Fibroblast of lung (primary cell): ENCODE data around the gene CDC42EP2. TPM values are rescaled to one million over a fixed set of nuclear protein-coding genes. Genes with fewer than 3 reads are reported as not detected.

Experiments
- DNase-seq, 2 donors: peaks; one replicate each; pipeline versions ENCODE4 v3.0.0 to v3.0.0-alpha.2; 2010; ENCODE audit warnings: low read depth in 2 of 2
- H2AFZ ChIP-seq: 2 replicates; pipeline ENCODE4 v1.5.1; 2012; ENCODE audit warnings: low read length, control low read depth, inconsistent platforms
- H3K27ac ChIP-seq: 2 replicates; pipeline ENCODE4 v1.5.1; 2011; ENCODE audit warnings: low read length, control low read depth; ENCODE audit not compliant: insufficient read depth
- H3K27me3 ChIP-seq: 2 replicates; pipeline ENCODE4 v1.5.1; 2011; ENCODE audit warnings: mild to moderate bottlenecking, low read length; ENCODE audit not compliant: control insufficient read depth, insufficient read depth
- H3K36me3 ChIP-seq: 2 replicates; pipeline ENCODE4 v1.5.1; 2011; ENCODE audit warnings: low read length; ENCODE audit not compliant: control insufficient read depth, insufficient read depth
- H3K4me1 ChIP-seq: 2 replicates; pipeline ENCODE4 v1.5.1; 2011; ENCODE audit warnings: low read length; ENCODE audit not compliant: control insufficient read depth, insufficient read depth; ENCODE audit errors: extremely low read depth
- H3K4me2 ChIP-seq: 2 replicates; pipeline ENCODE4 v1.5.1; 2011; ENCODE audit warnings: low read length, control low read depth; ENCODE audit not compliant: insufficient read depth; ENCODE audit errors: extremely low read depth
- H3K4me3 ChIP-seq, 4 experiments: fragments of 200-600 bp in 1 of 4; sonication (generic) in 1 of 4; replicated peaks in 1 of 4; 2 replicates each; pipeline ENCODE4 v1.5.1; 2011 to 2016; ENCODE audit warnings: low read length in 4 of 4, low read depth in 3 of 4, mild to moderate bottlenecking in 3 of 4, control low read depth in 2 of 4, inconsistent platforms in 1 of 4, mixed read lengths in 1 of 4; ENCODE audit not compliant: insufficient read depth in 1 of 4; ENCODE audit errors: control extremely low read depth in 1 of 4
- H3K79me2 ChIP-seq: 2 replicates; pipeline ENCODE4 v1.5.1; 2012; ENCODE audit warnings: mild to moderate bottlenecking, low read length, inconsistent platforms; ENCODE audit not compliant: control insufficient read depth, insufficient read depth
- H3K9ac ChIP-seq: 2 replicates; pipeline ENCODE4 v1.5.1; 2011; ENCODE audit warnings: mild to moderate bottlenecking, low read length, control low read depth; ENCODE audit not compliant: insufficient read depth
- H3K9me3 ChIP-seq: 2 replicates; pipeline ENCODE4 v1.5.1; 2012; ENCODE audit warnings: low read depth, low read length; ENCODE audit not compliant: control insufficient read depth, insufficient read depth
- H4K20me1 ChIP-seq: 2 replicates; pipeline ENCODE4 v1.5.1; 2011; ENCODE audit warnings: low read length; ENCODE audit not compliant: control insufficient read depth, insufficient read depth; ENCODE audit errors: extremely low read depth
- CTCF ChIP-seq, 2 donors: IDR thresholded peaks in 1 of 2; conservative IDR thresholded peaks in 1 of 2; 1 replicate in 1 of 2; 2 replicates in 1 of 2; pipeline ENCODE4 v1.5.1; 2011 to 2012; ENCODE audit warnings: low read length in 2 of 2, control low read depth in 1 of 2, inconsistent platforms in 1 of 2, low read depth in 1 of 2, mild to moderate bottlenecking in 1 of 2
- EZH2 ChIP-seq: IDR thresholded peaks from 2 replicates; pipeline ENCODE4 v1.5.1; 2012; ENCODE audit warnings: low read length, control low read depth, mild to moderate bottlenecking; ENCODE audit errors: missing control alignments
- polyA plus RNA-seq, 2 donors: library from polyadenylated mRNA; depleted of rRNA in 1 of 2; stranded (reverse) in 1 of 2; unstranded in 1 of 2; fragments of >200 nt; gene quantifications; 2 replicates each; pipeline ENCODE4 v1.2.1, GENCODE V29; 2011 to 2012; ENCODE audit warnings: missing spikeins in 1 of 2
- total RNA-seq: library from RNA; depleted of rRNA; stranded (reverse); fragments of >200 nt; gene quantifications from 2 replicates; pipeline ENCODE4 v1.2.1, GENCODE V29; 2014

Gene CDC42EP2
- total and polyA plus RNA-seq, 2 donors (not counting 1 experiment from before 2014, with no cell fraction given) = 25.6 to 48.4 TPM

DNA sequence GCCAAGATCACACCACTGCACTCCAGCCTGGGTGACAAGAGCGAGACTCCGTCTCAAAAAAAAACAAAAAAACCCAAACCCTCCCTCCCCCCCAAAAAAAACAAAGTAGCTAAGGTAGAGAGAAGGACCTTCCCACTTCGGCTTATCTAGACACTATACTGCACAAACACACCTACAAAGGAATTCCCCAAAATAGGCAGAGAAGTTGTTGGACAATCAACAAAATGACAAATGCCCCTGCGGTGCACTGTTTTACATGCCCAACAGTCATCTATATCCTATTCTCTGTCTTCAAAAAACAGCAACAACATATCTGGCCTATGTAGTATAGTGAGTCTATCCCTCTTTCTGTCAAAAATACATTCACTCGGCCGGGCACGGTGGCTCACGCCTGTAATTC is 12.4 kb downstream of the CDC42EP2 start:
- H3K9ac ChIP-seq = no peak overlapping the region
- H2AFZ ChIP-seq = no peak overlapping the region
- no peaks in the 10 kb centered on the region for H3K4me1 ChIP-seq
- H3K27ac ChIP-seq = no peak overlapping the region
- H3K27me3 ChIP-seq = no peaks in the 10 kb centered on the region
- no peak overlapping the region for H3K4me2 ChIP-seq
- TF ChIP-seq CTCF (conservative IDR thresholded peaks at IDR 0.05 in 1 of 2, IDR thresholded peaks at IDR 0.05 in 1 of 2; ENCODE audit: low read depth in 1 of 2, low read length in 2 of 2) (no peak), EZH2 (no peak)
- H3K79me2 ChIP-seq = peaks cover 7% of the 10 kb centered on the region
- DNase-seq = no peak
- no peaks in the 10 kb centered on the region for H3K9me3 ChIP-seq
- H4K20me1 ChIP-seq = no peaks in the 10 kb centered on the region
- no peak overlapping the region for H3K4me3 ChIP-seq
- peaks cover 6% of the 10 kb centered on the region for H3K36me3 ChIP-seq

DNA sequence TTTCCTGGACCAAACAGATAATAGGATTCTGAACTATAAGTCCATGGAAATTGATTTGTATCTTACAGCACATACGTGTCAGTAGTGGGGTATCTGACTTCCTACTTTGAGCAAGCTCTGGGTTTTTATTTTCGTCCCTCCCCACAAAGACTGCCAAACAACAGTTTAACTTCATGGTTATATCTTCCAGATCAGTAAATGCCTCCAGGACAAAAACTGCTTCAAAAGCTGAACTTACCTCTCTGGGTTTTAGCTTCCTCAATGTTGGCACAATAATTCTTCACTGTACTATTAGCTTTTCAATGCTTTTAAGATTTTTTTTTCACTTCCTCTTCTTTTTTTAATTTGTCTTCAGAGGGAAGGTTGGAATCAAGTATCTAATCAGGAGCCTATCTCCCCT is 14.8 kb downstream of the CDC42EP2 start:
- no peak overlapping the region for H3K4me2 ChIP-seq
- no peak overlapping the region for H3K27ac ChIP-seq
- no peaks in the 10 kb centered on the region for H4K20me1 ChIP-seq
- H3K4me3 ChIP-seq = no peak overlapping the region
- DNase-seq = no peak
- no peaks in the 10 kb centered on the region for H3K36me3 ChIP-seq
- no peaks in the 10 kb centered on the region for H3K27me3 ChIP-seq
- peaks cover 7% of the 10 kb centered on the region for H3K79me2 ChIP-seq
- H2AFZ ChIP-seq = no peak overlapping the region
- TF ChIP-seq EZH2 = no peak
- no peak for TF ChIP-seq CTCF (conservative IDR thresholded peaks at IDR 0.05 in 1 of 2, IDR thresholded peaks at IDR 0.05 in 1 of 2; ENCODE audit: low read depth in 1 of 2, low read length in 2 of 2)
- no peak overlapping the region for H3K9ac ChIP-seq
- H3K4me1 ChIP-seq = no peaks in the 10 kb centered on the region
- H3K9me3 ChIP-seq = no peaks in the 10 kb centered on the region

DNA sequence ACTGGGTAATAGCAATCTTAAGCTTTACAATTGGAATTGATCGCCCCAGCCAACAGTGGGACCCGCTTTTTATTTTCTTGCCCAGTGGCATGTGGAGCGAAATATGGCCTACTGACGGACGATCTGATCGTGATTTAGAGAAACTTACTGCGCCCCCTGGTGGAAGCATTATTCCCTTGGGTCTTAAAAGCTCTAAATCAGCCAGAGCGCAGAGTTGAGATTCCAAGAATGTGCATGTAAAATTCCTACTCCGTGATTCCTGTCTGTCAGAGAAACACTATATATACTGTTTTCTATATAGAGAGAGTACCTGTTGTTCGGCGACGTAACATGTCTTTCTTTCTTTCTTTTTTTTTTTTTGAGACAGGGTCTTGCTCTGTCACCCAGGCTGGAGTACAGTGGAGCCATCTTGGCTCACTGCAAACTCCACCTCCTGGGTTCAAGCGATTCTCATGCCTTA is 15.3 kb downstream of the CDC42EP2 start:
- Histone ChIP-seq H3K9me3 (no peaks in the 10 kb centered on the region), H3K9ac (no peak overlapping the region), H3K4me1 (no peaks in the 10 kb centered on the region), H2AFZ (no peak overlapping the region), H3K4me2 (no peak overlapping the region), H4K20me1 (no peaks in the 10 kb centered on the region), H3K27ac (no peak overlapping the region), H3K27me3 (no peaks in the 10 kb centered on the region), H3K36me3 (no peaks in the 10 kb centered on the region), H3K4me3 (no peak overlapping the region), H3K79me2 (peaks cover 12% of the 10 kb centered on the region)
- peak; percentile 70 for TF ChIP-seq CTCF (conservative IDR thresholded peaks at IDR 0.05 in 1 of 2, IDR thresholded peaks at IDR 0.05 in 1 of 2; ENCODE audit: low read depth in 1 of 2, low read length in 2 of 2)
- no peak for TF ChIP-seq EZH2
- peak; percentile 82 to 95 for DNase-seq
